ENCODE measurements around the gene NCAN.
"Not testable (repeated sequence)": the region's sequence is repeated elsewhere in the genome, so short reads cannot be mapped to it uniquely, and the experiment has no call there.

NCAN gene

GRCh38 chr19:19226204-19226603 is 14.4 kb downstream of the NCAN start:
- DNase-seq, result no peak

DNA sequence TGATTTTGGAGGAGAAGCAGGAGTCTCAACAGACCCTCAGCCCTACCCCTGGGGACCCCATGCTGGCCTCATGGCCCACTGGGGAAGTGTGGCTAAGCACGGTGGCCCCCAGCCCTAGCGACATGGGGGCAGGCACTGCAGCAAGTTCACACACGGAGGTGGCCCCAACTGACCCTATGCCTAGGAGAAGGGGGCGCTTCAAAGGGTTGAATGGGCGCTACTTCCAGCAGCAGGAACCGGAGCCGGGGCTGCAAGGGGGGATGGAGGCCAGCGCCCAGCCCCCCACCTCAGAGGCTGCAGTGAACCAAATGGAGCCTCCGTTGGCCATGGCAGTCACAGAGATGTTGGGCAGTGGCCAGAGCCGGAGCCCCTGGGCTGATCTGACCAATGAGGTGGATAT is 14.9 kb downstream of the NCAN start:
- no peak for DNase-seq

DNA sequence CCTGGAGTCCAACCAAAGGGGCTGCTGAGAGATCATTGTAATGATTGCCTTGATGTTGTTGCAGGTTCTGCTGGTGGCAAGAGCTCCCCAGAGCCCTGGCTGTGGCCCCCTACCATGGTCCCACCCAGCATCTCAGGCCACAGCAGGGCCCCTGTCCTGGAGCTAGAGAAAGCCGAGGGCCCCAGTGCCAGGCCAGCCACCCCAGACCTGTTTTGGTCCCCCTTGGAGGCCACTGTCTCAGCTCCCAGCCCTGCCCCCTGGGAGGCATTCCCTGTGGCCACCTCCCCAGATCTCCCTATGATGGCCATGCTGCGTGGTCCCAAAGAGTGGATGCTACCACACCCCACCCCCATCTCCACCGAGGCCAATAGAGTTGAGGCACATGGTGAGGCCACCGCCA is 15.5 kb downstream of the NCAN start:
- no peak for DNase-seq

- DNase-seq, result no peak
These were observed 17.9 kb downstream of the NCAN start for GRCh38 chr19:19229701-19230100.

DNA sequence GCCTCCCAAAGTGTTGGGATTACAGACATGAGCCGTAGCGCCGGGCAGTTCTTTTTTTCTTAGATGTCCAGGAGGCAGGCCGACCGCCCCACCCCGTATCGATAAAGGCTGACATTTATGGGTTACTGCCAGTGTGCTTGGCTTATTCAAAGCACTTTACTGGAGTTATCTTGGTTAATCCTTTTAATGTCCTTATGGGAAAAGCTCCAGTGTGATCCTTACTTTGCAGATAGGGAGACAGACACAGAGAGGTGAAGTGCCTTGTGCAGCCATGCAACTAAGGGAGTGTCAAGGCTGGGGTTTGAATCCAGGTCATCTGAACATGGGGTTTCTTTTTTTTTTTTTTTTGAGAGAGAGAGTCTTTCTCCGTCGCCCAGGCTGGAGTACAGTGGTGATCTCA is 19.2 kb downstream of the NCAN start:
- no peak for DNase-seq

DNA sequence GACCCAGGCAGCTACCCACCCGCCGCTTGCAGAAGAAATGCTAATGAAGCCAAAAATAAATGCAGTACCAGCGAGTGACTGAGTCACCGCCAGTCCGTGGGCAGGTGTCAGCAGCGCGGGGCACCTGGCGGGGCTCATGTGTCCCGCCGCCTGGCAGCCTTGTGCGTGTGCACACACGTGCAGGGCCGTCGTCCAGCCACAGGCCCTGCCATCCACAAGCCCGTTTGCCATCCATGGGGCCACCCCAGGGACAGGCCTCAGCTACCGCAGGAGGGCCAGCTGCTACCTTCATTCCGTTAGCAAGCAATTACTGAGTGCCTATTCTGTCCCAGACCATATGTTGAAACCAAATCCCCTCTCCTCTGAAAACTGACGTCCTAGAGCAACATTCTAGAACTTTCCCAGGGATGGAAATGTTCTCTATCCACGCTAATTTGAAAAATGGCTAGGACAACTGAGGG is 20.5 kb downstream of the NCAN start:
- no peak for DNase-seq

DNA sequence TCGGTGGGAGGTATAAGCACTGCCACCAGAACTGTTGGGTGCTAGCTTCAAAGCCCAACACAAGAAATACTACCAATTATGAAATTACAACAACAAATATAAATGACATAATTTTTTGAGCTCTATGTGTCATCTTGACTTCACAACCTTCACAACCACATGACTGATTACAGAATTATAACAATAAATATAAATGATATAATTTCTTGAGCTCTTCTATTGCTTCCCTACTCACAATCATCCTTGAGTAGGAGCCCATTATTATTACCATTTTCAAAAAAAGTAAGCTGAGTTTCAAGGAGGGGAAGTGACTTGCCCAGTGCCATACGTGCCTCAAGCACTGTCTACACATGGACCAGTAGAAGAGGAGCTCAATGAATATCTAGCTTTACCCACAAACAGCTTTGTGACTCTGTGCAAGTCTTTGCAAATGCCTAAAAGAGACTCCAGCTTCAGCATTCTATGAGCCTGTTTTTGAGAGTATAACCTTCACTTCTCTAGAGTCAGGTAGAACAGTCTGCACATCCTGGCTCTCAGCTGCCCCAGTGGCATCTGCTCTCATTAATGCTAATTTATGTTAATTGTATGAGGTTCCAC is 22.6 kb downstream of the NCAN start:
- DNase-seq, result no peak

DNA sequence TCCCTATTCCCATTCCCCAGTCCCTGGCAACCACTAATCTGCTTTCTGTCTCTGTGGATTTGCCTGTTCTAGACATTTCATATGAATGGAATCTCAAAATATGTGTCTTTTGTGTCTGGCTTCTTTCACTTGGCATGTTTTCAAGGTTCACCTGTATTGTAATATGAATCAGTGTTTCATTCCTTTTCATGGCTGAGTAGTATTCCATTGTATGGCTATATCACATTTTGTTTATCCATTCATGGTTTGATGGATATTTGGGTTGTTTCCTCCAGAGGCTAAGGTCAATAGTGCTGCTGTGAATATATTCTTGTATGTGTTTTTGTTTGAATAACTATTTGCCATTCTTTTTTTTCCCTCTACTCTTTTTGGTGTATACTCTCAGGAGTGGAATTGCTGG is 24.4 kb downstream of the NCAN start:
- no peak for DNase-seq

DNA sequence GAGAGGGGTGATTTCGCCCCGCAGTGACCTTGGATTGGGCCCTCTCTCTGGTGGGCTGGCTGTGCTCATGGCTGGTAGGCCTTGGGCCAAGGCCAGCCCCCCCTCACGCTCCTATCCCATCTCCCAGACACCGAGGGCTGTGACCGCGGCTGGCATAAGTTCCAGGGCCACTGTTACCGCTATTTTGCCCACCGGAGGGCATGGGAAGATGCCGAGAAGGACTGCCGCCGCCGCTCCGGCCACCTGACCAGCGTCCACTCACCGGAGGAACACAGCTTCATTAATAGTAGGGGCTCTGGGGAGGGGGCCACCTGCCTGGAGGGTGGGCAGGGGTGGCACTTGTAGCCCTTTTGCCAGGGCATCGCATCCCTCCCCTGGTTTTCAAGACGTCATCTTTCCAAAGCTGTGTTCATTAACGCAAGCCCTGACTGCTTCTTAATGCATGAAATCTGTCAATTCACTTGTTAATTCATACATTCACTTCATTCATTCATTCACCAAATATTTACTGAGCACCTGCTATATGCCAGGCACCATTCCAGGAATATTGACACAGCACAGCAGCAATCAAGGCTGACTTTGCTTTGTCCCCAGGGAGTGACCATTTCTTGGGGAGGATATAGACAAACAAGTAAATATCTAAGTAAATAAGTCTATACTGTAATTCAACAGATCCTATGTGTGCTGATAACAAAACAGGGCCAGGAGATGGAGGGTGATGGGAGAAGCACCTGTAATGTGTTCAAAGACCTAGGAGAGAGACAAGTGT is 26.6 kb downstream of the NCAN start:
- DNase-seq, result no peak

- DNase-seq, result no peak
These were observed 27.9 kb downstream of the NCAN start for GRCh38 chr19:19239675-19240074.

DNA sequence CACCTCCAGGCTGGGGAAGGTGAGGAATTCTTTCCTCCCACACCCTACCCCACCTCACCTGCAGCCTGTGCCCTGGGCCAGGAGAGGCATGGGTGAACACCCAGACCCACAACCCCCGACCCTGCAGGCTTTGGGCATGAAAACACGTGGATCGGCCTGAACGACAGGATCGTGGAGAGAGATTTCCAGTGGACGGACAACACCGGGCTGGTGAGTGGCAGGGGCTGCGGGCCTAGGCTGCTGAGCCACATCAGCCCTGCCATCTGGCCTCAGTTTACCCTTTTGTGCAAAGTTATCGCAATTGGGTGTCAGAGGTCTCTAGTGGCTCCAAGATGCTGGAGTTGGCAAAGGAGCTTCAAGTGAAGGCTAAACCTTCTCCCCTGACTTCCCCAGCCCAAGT is 28.7 kb downstream of the NCAN start:
- no peak for DNase-seq

- DNase-seq, result no peak
These were observed 38.5 kb downstream of the NCAN start for GRCh38 chr19:19250196-19250801.

DNA sequence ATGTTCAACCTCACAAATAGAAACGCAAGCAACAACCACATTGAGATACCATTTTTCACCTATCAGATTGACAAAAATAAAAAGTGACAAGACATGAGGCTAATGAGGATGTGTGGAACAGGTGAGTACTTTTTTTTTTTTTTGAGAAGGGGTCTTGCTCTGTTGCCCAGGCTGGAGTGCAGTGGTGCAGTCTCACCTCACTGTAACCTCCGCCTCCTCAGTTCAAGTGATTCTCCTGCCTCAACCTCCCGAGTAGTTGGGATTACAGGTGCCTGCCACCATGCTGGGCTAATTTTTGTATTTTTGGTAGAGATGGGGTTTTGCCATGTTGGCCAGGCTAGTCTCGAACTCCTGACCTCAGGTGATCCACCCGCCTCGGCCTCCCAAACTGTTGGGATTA is 41.7 kb downstream of the NCAN start:
- not testable (repeated sequence) for DNase-seq

GRCh38 chr19:19256072-19256969 is 44.6 kb downstream of the NCAN start:
- DNase-seq, result no peak

GRCh38 chr19:19257137-19257536 is 45.4 kb downstream of the NCAN start:
- no peak for DNase-seq

GRCh38 chr19:19257836-19258588 is 46.3 kb downstream of the NCAN start:
- DNase-seq, result no peak

GRCh38 chr19:19258589-19259338 is 47.0 kb downstream of the NCAN start:
- no peak for DNase-seq

DNA sequence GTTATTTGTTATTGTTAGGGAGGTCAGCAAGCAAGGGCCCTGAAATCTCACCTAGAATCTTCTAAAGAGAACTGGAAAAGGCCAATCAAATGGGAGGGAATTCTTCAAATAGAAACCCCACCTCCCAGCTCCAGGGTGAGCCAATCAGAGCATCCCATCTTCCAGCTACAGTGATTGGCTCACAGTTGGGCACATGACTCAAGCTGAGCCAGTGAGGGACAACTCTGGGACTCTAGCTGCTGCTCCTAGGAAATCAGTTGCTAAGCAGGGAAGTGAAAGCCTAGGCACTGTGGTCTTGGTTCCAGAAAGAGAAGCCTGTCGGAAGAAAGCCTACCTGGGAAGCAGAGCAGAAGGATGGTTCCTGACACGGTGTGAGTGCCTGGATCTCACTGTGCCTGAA is 48.0 kb downstream of the NCAN start:
- DNase-seq, result no peak

GRCh38 chr19:19260417-19261214 is 48.9 kb downstream of the NCAN start:
- DNase-seq, result no peak

GRCh38 chr19:19261350-19262189 is 49.8 kb downstream of the NCAN start:
- DNase-seq, result no peak
